ENCODE results near the gene FAM200B. TPM values are rescaled to one million over a fixed set of nuclear protein-coding genes. Genes with fewer than 3 reads are reported as not detected.

FAM200B gene
- polyA plus RNA-seq, 2 of the 4 experiments (the other 2 are of a cell fraction): 40.8 to 41.6 TPM

- CTCF ChIA-PET: no interaction called here
- Histone ChIP-seq H3K4me2 (peak overlapping the region; percentile 91), H3K9me3 (no peaks in the 10 kb centered on the region), H3K4me3 (peak overlapping the region; percentile 26; the same call in 1 of the 3 replicates), H3K27ac (peak overlapping the region; percentile 93 to 94), H3K4me1 (peaks cover 60% of the 10 kb centered on the region)
- POLR2A ChIA-PET: interaction anchor here (2.3 kb wide), 1 partner anchor 9 kb away, joined by 6 read pairs; the partner anchor contains the start of gene FAM200B
- ATAC-seq (peak; percentile 87 to 90), DNase-seq (ENCODE audit: low read depth in 1 of 2, low spot score in 1 of 2) (peak; percentile 45 to 88), FAIRE-seq (peak; percentile 94)
- 1% methylated on average over 7 of the region's 7 CpGs for WGBS (ENCODE audit: missing lambda C conversion rate)
- TF ChIP-seq ELK1 (IDR thresholded peaks at IDR 0.05; ENCODE audit: low read depth, low read length) (no peak), RNF2 (IDR thresholded peaks at IDR 0.05; ENCODE audit: borderline replicate concordance, low read depth) (no peak), CHD2 (IDR thresholded peaks at IDR 0.05; ENCODE audit: low read length, partially characterized antibody) (no peak), ZSCAN20 (CRISPR knock-in tag; IDR thresholded peaks at IDR 0.05) (no peak), REST (IDR thresholded peaks at IDR 0.05) (no peak), TP53 (CRISPR knock-in tag; IDR thresholded peaks at IDR 0.05) (no peak), RAD21 (conservative IDR thresholded peaks at IDR 0.05 in 1 of 2, IDR thresholded peaks at IDR 0.05 in 1 of 2) (no peak), FOSL2 (IDR thresholded peaks at IDR 0.05) (peak; percentile 43), FOSL2 (CRISPR knock-in tag; IDR thresholded peaks at IDR 0.05) (peak; percentile 85), BHLHE40 (IDR thresholded peaks at IDR 0.05; ENCODE audit: low read depth, low read length) (no peak), CBX8 (IDR thresholded peaks at IDR 0.05) (no peak), USF2 (IDR thresholded peaks at IDR 0.05) (no peak), JUN (IDR thresholded peaks at IDR 0.05) (peak; percentile 59 to 64; a peak in 4 of 5 replicates), CBX2 (IDR thresholded peaks at IDR 0.05; ENCODE audit: borderline replicate concordance, low read depth) (no peak), HOXB5 (CRISPR knock-in tag; IDR thresholded peaks at IDR 0.05) (0 out of 2 replicates have a peak, but pooled peaks have one; percentile 37), POLR2AphosphoS2 (conservative IDR thresholded peaks at IDR 0.05; ENCODE audit: low read length) (no peak), CHD4 (IDR thresholded peaks at IDR 0.05; ENCODE audit: borderline replicate concordance) (no peak), EHF (CRISPR knock-in tag; IDR thresholded peaks at IDR 0.05) (no peak), KDM5A (IDR thresholded peaks at IDR 0.05) (no peak), SMC3 (IDR thresholded peaks at IDR 0.05) (no peak), ATOH8 (CRISPR knock-in tag; IDR thresholded peaks at IDR 0.05; ENCODE audit: low read depth) (no peak), ZNF302 (CRISPR knock-in tag; IDR thresholded peaks at IDR 0.05) (no peak), ZFP36 (IDR thresholded peaks at IDR 0.05; ENCODE audit: borderline replicate concordance, partially characterized antibody) (no peak), HOXA7 (CRISPR knock-in tag; IDR thresholded peaks at IDR 0.05) (no peak), MAZ (IDR thresholded peaks at IDR 0.05; ENCODE audit: borderline replicate concordance, low read depth, low read length) (no peak), MYC (IDR thresholded peaks at IDR 0.05; ENCODE audit: borderline replicate concordance, low read length) (no peak), HOXB13 (CRISPR knock-in tag; IDR thresholded peaks at IDR 0.05; ENCODE audit: low read depth) (no peak), HEYL (CRISPR knock-in tag; IDR thresholded peaks at IDR 0.05) (no peak)
- TF ChIP-seq, protein P1, sequence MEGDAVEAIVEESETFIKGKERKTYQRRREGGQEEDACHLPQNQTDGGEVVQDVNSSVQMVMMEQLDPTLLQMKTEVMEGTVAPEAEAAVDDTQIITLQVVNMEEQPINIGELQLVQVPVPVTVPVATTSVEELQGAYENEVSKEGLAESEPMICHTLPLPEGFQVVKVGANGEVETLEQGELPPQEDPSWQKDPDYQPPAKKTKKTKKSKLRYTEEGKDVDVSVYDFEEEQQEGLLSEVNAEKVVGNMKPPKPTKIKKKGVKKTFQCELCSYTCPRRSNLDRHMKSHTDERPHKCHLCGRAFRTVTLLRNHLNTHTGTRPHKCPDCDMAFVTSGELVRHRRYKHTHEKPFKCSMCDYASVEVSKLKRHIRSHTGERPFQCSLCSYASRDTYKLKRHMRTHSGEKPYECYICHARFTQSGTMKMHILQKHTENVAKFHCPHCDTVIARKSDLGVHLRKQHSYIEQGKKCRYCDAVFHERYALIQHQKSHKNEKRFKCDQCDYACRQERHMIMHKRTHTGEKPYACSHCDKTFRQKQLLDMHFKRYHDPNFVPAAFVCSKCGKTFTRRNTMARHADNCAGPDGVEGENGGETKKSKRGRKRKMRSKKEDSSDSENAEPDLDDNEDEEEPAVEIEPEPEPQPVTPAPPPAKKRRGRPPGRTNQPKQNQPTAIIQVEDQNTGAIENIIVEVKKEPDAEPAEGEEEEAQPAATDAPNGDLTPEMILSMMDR (IDR thresholded peaks at IDR 0.05): no peak
- TF ChIP-seq, protein P2, sequence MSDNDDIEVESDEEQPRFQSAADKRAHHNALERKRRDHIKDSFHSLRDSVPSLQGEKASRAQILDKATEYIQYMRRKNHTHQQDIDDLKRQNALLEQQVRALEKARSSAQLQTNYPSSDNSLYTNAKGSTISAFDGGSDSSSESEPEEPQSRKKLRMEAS (IDR thresholded peaks at IDR 0.05): peak; percentile 40; the same call in 1 of the 2 replicates
- TF ChIP-seq, protein P3, sequence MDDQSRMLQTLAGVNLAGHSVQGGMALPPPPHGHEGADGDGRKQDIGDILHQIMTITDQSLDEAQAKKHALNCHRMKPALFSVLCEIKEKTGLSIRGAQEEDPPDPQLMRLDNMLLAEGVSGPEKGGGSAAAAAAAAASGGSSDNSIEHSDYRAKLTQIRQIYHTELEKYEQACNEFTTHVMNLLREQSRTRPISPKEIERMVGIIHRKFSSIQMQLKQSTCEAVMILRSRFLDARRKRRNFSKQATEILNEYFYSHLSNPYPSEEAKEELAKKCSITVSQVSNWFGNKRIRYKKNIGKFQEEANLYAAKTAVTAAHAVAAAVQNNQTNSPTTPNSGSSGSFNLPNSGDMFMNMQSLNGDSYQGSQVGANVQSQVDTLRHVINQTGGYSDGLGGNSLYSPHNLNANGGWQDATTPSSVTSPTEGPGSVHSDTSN (IDR thresholded peaks at IDR 0.05): no peak
Measured at GRCh38 chr4:15690020-15690809, 8.6 kb downstream of the FAM200B start.
